Measurements from ENCODE around the gene ABCA13.

ABCA13 gene

DNA sequence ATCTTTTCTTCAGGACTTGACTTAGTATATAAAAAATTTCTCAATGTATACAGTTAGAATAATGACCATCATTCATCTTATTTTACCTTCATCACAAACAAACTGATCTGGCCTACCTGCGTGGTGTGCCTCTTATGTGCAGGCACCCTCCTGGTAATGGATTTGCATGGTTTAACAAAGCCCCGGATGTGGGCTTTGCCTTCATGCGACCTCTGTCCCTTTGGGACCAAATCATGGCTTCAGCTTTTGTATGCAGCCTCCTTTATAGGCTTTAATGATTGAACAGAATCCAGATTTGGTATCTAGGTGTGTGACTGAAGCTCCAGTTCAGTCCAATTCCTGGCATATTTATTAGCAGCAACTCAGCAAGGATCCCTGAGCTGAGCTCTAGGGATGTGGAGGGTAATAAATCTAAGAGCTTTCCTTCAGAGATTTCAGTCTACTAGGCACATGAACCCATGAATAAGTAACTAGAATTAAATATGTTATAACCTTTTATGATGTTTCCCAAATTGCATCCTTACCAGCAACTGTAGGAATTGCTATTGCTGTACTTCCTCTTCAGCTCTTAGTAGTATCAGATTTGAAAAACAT is 256.9 kb downstream of the ABCA13 start:
- DNase-seq (ENCODE audit: low read depth, low spot score), result no peak

DNA sequence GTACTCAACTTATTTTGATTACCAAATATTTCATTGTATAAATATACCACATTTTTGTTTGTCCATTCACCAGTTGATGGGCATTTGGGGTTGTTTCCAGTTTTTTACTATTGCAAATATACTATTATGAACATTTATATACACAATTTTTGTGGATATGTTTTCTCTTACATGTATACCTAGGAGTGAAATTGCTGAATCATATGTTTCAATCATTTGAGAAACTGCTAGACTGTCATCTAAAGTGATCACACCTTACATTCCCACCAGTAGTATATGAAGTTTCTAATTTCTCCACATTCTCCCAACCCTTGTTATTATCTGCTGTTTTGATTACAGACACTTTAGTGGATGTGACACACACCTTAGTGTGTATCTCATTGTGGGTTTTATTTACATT is 257.9 kb downstream of the ABCA13 start:
- no peak for DNase-seq (ENCODE audit: low read depth, low spot score)

DNA sequence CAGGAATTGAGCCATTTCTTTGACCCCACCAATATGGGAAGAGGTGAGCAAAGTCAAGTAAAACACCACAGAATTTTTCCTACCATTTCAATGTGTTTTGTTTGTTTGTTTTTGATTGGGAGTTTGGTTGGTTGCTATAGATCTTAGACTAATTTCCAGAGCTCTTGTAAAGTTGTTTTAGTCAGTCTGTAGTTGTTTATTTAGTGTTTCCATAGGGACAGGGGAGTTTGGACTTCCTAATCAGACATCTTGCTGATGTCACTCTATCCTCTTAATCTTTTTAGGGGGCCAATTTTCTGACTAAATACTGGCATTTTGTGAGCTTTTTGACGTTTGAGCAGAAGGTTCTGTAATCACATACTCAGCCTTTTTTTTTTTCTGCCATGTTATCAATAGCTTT is 266.9 kb downstream of the ABCA13 start:
- DNase-seq (ENCODE audit: low read depth, low spot score), result no peak

DNA sequence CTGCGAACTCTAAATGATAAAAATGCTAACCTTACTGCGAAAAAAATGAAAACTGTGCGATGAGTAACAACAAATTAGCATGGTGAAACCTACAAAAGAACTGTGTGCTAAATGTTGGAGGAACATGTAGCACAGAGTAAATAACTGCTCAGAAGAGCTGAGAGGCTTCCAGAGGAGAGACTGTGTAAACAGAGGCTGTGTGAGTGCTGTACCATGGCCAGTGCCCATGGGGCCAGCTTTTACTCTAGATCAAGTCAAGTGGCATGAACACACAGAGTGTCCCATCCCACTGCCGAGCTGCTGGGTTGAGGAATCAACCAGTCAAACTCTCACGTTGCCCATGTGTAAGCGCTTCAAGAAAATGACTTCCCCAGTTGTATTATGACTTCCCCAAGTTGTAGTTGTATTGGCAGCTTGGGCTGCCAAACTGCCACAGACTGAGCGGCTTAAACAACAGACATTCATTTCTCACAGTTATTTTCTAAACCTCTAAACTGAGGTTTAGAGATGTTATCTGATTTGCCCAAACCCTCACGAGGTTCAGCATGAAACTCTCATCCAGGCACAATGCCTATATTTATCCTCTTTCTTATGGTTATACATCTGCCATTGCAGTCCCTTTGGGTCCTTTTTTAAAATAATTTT is 270.7 kb downstream of the ABCA13 start:
- DNase-seq (ENCODE audit: low read depth, low spot score), result no peak

DNA sequence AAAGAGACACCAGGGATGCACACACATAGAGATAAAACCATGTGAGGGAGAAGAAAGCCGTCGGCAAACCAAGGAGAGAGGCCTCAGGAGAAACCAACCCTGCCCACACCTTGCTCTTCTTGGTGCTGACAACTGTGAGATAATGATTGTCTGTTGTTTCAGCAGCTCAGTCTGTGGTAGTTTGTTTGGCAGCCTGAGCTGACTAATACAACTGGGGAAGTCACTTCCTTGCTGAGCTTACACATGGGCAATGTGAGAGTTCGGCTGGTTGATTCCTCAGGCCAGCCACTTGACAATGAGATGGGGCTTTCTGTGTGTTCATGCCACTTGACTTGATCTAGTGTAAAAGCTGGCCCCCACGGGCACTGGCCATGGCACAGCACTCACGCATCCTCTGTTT is 271.8 kb downstream of the ABCA13 start:
- no peak for DNase-seq (ENCODE audit: low read depth, low spot score)

DNA sequence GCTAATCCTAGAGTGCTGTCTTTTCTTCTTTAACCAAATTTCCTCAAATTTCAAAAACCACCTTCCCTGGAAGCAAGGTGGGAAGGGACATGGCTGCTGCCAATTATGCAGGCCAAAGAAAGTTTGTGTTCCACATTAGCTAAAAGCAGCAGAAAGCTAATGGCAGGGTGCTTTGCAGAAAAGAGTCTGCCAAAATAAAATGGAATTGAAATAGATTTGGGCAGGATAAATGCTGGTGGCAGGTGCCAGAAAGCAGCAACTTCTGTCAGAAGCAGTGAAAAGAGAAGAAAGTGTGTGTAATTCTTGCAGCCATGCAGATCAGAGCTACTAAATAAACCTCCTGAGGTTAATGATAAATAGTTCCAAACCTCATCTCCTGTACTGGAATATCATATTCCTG is 275.5 kb downstream of the ABCA13 start:
- no peak for DNase-seq (ENCODE audit: low read depth, low spot score)

DNA sequence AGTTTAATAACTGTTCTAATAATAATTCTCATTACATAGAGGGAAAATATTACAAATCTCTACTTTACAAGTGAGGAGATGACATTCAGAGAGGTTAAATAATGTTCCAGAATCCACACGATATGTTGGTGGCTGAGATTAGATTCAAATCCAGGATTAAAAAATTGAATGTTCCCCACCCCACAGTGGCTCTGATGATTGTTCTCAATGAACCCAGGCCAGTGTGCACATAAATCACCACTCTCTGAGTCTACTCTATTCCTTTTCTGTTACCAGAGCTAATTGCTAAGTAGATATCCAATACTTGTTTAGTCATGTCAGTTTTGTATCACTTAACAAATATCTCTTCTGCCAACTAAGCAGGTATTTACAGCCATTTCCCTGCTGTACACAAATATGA is 281.0 kb downstream of the ABCA13 start:
- no peak for DNase-seq (ENCODE audit: low read depth, low spot score)

DNA sequence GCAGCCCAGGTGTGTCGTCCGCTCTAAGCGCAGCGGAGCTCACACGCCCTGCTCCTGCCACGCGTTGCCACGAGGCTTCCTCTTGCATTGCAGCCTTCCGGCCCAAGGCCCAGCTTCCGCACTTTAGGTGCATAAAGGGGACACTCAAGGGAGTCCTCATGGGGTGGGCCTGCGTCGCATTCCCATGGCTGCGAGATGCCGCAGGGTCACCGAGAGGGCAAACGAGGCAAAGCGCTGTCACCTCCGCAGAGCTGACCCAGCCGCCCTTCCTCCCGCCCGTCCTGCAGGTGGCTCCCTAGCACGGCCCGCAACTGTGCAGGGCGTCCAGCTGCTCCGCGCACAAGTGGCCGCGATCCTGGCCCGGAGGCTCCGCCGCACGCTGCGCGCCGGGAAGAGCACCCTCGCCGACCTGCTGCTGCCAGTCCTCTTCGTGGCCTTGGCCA is 283.5 kb downstream of the ABCA13 start:
- DNase-seq (ENCODE audit: low read depth, low spot score), result peak; percentile 62

DNA sequence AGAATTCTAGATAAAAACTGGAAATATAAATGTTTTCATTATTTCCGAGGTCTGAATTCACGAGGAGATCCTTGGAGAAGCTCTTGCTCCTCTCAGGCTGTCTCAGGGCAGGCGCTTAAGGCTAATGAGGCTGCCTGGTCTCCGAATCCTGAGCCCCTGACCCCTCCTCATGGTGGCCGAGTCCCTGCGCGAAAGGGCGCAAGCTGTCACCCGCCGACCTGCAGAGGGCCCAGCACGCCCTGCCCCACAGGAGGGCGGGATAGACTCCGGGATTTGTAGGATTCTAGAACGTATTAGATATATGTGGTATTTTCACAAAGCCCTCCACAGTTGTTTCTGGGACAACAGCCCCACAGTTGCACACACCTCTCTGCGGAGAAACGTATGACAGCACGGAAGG is 284.1 kb downstream of the ABCA13 start:
- DNase-seq (ENCODE audit: low read depth, low spot score), result peak; percentile 27

DNA sequence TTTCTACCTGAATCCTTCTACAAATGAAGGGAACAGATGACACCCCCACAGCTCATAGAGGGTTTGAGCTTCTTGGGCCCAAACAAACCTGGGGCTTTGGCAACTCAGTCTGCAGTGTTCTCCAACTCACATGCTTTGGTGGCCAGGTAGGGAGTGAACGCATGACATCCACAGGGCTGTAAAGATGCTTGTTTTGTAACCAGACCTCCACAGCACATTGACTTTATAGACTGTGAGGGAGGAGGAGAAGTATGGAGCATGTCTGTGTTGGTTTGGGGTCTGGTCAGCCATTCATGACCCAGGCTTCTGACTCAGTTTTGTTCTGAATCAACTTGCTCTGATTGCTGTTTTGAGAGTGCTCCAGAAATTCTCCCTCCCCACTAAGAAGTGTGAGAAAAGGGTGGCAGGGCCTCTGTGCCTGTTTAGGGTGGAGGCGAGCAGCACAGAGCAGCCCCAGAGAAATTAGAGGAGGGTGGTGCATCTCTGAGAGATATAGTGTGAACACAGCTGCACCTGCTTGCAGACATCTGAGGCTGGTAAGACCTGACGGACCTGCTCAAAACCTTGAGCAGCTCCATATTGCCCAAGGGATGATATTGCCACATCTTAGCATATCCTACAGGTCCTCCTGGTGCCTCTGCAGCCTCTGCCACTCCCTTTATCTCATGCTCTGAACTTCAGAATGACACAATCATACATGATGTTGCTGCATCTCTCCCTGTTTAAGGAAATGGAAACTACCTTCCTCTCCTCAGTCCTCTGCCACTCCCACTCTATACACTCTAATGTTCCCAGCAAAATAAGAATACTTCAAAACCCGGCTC is 287.7 kb downstream of the ABCA13 start:
- DNase-seq (ENCODE audit: low read depth, low spot score), result no peak

DNA sequence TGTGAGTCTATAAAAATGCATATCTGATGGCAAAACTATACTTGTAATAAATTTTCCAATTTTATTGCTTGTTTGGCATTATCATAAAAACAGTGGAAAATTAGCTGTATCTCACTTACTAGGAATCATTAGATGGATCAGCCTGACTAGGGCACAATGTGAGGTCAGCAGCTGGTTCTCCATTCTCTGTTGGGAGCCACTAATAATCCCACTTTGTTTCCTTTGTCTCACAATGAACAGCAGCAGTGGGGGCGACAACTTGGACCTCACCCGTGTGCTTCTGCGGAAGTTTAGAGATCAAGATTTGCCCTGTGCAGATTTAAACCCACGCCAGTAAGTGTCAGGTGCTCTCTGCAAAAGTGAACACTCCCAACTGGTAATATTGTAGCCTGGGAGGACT is 295.5 kb downstream of the ABCA13 start:
- no peak for DNase-seq (ENCODE audit: low read depth, low spot score)

DNA sequence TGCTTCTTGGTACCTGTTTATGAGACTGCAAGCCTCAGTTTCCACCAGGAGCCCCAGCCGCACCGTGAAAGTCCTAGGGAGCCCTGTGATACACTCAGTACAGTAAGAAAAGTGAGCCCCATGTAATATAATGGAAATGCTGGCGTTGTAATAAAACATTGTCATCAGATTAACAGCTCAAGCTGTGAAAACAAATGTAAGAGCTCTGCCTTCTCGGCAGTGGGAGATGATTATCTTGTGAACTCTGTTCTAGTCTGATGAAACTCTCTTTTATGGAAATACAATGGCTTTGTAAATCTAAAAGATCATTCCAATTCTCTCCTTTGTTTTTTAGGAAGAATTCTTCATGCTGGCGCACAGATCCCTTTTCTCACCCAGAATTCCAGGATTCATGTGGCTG is 299.9 kb downstream of the ABCA13 start:
- no peak for DNase-seq (ENCODE audit: low read depth, low spot score)

DNA sequence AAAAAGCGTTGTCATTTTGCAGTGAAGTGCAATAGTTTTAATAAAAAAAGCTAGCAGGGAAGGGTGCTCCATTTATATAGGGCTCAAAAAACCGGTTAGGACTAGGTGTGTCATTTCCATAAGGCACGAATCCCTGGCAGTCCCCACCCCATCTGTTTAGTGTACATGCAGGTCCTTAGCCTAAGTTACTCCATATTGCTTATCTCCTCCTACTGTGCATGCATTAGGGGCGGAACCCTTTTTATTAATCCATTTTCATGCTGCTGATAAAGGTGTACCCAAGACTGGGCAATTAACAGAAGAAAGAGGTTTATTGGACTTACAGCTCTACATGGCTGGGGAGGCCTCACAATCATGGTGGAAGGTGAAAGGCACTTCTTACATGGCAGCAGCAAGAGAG is 301.4 kb downstream of the ABCA13 start:
- DNase-seq (ENCODE audit: low read depth, low spot score), result no peak

DNA sequence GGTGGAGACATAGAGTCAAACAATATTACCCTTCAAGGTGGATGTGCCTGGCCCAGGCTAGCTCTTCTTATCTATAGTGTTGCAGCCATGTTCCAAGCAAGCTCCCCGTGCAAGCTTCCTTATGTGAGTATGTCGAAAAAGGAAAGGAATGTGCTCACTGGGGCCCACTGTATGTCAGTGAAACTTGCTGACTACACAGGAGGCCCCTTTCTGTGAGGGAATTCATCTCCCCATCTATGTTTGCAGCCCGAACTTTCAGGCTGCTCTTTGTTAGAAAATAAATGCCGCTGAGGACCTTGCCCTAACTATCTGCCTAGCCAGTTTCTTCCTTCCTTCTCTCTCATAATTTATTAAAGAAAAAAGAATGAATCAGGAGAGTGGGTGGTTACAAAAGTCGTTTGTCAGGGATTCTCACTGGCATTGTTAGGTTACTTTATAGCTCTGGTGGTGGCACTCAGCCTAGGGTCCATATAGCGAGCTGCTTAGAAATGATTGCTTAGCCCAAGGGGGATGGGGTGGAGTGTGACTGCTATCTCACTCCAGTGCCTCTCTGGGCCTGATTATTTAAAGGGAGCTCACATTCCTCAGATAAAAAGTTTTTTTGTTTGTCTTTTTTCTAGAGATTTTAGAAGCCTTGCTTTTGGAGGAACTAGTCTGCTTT is 302.1 kb downstream of the ABCA13 start:
- no peak for DNase-seq (ENCODE audit: low read depth, low spot score)

DNA sequence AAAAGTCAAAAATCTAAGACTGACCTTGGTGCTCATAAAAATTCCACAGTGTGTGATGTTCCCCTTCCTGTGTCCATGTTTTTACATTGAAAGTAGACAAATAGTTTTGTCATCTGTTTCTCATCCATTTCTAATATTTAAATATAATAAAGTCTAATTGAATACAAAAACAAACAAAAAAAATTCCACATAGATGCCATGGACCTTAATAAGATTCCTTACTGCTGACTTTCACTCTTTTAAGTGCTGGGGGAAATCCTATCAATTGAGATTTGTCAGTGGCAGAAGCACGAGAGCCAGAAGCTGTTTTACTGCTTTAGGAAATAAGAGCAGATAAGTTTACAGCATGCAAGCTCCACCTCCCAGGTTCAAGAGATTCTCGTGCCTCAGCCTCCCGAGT is 310.0 kb downstream of the ABCA13 start:
- no peak for DNase-seq (ENCODE audit: low read depth, low spot score)

DNA sequence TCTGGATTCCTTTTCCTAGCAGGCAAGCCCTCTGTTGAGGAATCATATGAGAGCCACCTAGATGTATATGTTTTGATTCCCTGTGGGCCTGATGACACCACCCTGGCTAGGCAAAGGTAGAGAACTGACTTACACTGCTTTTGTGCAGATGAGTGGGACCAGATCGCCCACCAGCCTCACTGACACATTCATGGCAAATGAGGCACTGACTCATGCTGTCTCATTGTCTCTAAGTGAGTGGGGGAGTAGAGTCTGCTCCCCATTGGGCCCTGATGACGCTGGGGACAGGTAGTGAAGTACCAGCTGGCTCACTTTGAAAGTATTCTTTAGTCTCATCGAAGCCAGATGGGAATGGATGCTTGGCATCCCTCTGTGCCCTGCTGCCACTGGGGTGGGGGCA is 326.3 kb downstream of the ABCA13 start:
- no peak for DNase-seq (ENCODE audit: low read depth, low spot score)

DNA sequence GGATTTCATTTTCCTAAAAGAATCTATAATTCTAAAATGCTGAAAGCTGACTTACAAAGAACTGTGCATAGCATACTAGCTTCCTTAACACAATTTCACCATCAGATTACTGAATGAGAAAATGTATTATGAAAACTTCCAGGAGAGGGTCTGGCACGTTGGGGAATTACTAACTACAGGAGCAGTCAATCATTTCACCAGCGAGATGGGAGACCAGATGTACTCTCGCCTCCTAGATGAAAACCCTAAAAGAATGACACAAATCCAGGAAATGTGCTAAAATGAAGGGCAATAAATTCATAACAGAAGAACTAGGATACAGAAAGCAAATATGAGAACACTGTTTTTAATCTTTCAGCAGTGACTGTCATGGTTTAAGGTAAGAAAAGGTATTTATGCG is 330.8 kb downstream of the ABCA13 start:
- no peak for DNase-seq (ENCODE audit: low read depth, low spot score)

DNA sequence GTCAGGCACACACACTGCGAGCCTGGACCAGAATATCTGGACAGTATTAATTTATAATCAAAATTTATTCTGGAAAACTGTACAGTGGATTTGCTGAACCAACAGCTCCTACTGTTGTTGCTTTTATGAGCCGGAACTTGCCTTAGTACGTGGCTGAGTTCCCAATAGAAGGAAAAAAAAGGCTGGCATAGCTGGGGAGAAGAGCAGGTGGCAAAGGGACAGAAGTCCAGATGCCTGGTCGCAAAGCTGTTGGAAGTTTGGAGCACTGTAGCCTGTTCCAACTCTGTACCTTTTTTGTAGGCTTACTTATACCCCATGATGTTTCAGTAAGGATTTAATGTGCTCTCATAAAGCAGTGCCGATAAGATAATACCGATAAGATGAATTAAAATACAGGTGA is 333.8 kb downstream of the ABCA13 start:
- DNase-seq (ENCODE audit: low read depth, low spot score), result no peak

DNA sequence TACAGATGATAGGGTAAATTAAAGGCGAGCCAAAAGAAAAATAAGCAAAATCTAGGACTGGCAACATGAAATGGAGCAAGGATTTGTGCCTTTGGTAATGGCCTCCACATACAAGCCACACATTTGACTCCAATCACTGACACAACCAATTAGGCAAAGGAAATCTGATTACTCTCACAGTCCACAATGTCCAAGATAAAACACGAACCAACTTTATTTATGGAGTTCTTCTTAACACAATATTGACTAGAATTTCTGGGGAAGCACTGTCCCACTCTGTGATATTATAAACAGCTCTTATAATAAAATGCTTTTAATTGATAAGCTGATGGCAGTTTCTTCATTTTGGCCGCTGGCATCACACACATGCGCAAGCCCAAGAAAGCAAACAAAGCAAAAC is 334.2 kb downstream of the ABCA13 start:
- DNase-seq (ENCODE audit: low read depth, low spot score), result no peak

DNA sequence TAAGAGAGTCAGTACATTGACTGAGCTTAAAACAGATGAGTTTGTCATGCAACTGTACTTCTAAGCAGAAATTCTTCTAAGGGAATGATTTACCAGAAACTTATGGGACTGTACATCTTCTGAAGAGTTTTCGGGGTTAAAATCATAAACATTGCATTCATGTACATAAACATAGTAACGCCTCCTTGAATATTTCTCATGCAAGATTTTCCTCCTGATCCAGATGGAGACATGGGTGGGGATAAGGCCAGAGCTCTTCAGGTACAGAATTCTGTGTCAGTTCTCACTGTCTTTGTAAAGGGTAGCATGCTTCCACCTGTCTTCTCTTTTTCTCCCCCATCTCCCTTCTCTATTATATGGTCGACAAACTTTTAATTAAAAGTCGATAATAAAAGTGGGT is 335.3 kb downstream of the ABCA13 start:
- DNase-seq (ENCODE audit: low read depth, low spot score), result no peak

DNA sequence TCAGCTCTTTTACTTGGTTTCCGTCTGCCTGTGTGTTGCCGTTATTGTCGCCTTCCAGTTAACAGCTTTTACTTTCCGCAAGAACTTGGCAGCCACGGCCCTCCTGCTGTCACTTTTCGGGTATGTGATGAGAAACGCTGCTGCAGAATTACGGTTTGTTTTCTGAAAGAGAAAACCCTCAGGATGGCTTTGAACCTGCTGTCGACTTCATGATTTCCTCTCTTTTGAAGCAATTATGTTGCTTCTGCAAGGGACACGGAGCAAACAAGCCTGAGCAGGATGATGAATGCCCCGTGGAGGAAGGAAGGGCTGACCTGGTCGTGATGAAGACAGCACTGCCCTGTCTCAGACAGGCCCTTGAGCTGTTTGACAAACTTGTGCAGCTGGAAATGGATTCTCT is 339.8 kb downstream of the ABCA13 start:
- DNase-seq (ENCODE audit: low read depth, low spot score), result no peak

DNA sequence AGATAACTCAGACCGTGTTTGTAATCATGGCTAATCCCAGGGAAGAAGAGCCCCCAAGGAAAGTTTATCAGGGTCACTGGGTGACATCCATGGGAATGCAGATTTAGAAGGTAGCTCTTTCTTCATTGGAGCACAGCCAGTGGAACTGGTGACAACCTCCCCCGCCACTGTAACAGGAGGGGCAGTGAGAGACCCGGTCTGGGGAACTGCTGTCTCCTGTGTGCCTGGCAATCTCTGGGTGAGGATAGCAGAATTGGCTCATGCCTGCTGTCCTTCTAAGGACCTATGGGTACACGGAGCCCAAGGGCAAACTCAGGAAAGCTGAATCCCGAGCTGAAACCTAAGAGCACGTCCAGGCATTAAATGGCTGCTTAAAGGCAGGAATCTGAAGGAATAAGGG is 341.6 kb downstream of the ABCA13 start:
- DNase-seq (ENCODE audit: low read depth, low spot score), result peak; percentile 10

DNA sequence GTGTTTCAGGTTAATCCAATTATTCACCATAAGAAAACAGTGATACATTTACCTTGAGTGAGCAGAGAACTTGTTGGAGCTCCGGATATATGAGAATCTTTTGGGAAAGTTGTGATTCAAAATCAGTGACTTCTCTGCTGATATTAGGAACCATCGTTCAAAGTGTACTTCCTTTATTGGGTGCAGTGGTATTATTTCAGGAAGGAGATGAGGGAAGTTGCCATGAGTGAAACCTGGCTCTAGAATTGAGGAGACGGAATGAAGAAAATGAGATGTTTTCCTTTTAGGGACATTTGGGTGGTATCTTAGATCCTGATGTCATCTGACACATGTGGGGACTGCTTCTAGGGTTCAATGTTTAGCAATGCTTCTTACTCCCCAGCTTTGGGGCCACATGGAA is 343.9 kb downstream of the ABCA13 start:
- no peak for DNase-seq (ENCODE audit: low read depth, low spot score)

All from ELF-1 (cell line).